SK-N-SH treated with all-trans-retinoic acid at 6 μM for 48 hours (cell line): ENCODE measurements around the gene MARCHF10.
"Not testable (repeated sequence)": the region's sequence is repeated elsewhere in the genome, so short reads cannot be mapped to it uniquely, and the experiment has no call there.

ENCODE experiments used
- ATAC-seq: fragments of 200-7000 bp; cut with Tn5 transposase; 3 replicates; pipeline ENCODE4 v1.9.1; 2020; ENCODE audit warnings: mild to moderate bottlenecking, moderate library complexity
- ARNTL ChIP-seq: fragments of 450-650 bp; formaldehyde crosslinking; IDR thresholded peaks from 2 replicates; pipeline ENCODE4 v1.5.0; 2020; ENCODE audit warnings: low read depth, mild to moderate bottlenecking, moderate library complexity, borderline replicate concordance
- BACH2 ChIP-seq: fragments of 250-450 bp; sonication (Bioruptor Pico); IDR thresholded peaks from 2 replicates; pipeline ENCODE4 v1.9.0; 2021; ENCODE audit warnings: mild to moderate bottlenecking, borderline replicate concordance
- CSDC2 ChIP-seq: fragments of 250-450 bp; sonication (Bioruptor Pico); IDR thresholded peaks from 2 replicates; pipeline ENCODE4 v1.5.0; 2020; ENCODE audit warnings: mild to moderate bottlenecking, moderate library complexity
- ESRRG ChIP-seq: fragments of 250-450 bp; sonication (Bioruptor Pico); IDR thresholded peaks from 2 replicates; pipeline ENCODE4 v1.6.1; 2021; ENCODE audit warnings: mild to moderate bottlenecking
- GLIS3 ChIP-seq: fragments of 250-450 bp; sonication (Bioruptor Pico); IDR thresholded peaks from 2 replicates; pipeline ENCODE4 v1.5.0; 2020; ENCODE audit warnings: mild to moderate bottlenecking, moderate library complexity
- ISL1 ChIP-seq: fragments of 250-450 bp; sonication (Bioruptor Pico); IDR thresholded peaks from 2 replicates; pipeline ENCODE4 v2.1.2; 2022; ENCODE audit warnings: mild to moderate bottlenecking, moderate library complexity
- OSR1 ChIP-seq: fragments of 250-450 bp; sonication (Bioruptor Pico); IDR thresholded peaks from 2 replicates; pipeline ENCODE4 v1.8.0; 2022; ENCODE audit warnings: moderate library complexity, mild to moderate bottlenecking, inconsistent platforms
- RARB ChIP-seq: fragments of 250-450 bp; sonication (Bioruptor Pico); IDR thresholded peaks from 2 replicates; pipeline ENCODE4 v1.8.0; 2021; ENCODE audit warnings: mild to moderate bottlenecking, moderate library complexity
- SNAI2 ChIP-seq: fragments of 250-450 bp; sonication (Bioruptor Pico); IDR thresholded peaks from 2 replicates; pipeline ENCODE4 v1.5.0; 2020; ENCODE audit warnings: mild to moderate bottlenecking, moderate library complexity
- ZNF565 ChIP-seq: fragments of 450-650 bp; formaldehyde crosslinking; conservative IDR thresholded peaks from 2 replicates; pipeline ENCODE4 v1.5.0; 2020; ENCODE audit warnings: low read depth, mild to moderate bottlenecking, moderate library complexity
- ZNF8 ChIP-seq: fragments of 450-650 bp; formaldehyde crosslinking; IDR thresholded peaks from 2 replicates; pipeline ENCODE4 v1.5.0; 2020; ENCODE audit warnings: mild to moderate bottlenecking, moderate library complexity
- TF ChIP-seq, protein P1 (sequence below): fragments of 250-450 bp; sonication (Bioruptor Pico); IDR thresholded peaks from 2 replicates; pipeline ENCODE4 v1.5.0; 2020; ENCODE audit warnings: mild to moderate bottlenecking, moderate library complexity
- TF ChIP-seq, protein P2 (sequence below): fragments of 250-450 bp; sonication (Bioruptor Pico); IDR thresholded peaks from 2 replicates; pipeline ENCODE4 v1.5.1; 2021; ENCODE audit warnings: mild to moderate bottlenecking, moderate library complexity
- TF ChIP-seq, protein P3 (sequence below): fragments of 250-450 bp; sonication (Bioruptor Pico); IDR thresholded peaks from 2 replicates; pipeline ENCODE4 v1.8.0; 2021; ENCODE audit warnings: low read depth, mild to moderate bottlenecking, moderate library complexity, borderline replicate concordance
- TF ChIP-seq, protein P4 (sequence below): fragments of 250-450 bp; sonication (Bioruptor Pico); IDR thresholded peaks from 2 replicates; pipeline ENCODE4 v1.5.1; 2020; ENCODE audit warnings: low read depth, mild to moderate bottlenecking, moderate library complexity

Gene MARCHF10

DNA sequence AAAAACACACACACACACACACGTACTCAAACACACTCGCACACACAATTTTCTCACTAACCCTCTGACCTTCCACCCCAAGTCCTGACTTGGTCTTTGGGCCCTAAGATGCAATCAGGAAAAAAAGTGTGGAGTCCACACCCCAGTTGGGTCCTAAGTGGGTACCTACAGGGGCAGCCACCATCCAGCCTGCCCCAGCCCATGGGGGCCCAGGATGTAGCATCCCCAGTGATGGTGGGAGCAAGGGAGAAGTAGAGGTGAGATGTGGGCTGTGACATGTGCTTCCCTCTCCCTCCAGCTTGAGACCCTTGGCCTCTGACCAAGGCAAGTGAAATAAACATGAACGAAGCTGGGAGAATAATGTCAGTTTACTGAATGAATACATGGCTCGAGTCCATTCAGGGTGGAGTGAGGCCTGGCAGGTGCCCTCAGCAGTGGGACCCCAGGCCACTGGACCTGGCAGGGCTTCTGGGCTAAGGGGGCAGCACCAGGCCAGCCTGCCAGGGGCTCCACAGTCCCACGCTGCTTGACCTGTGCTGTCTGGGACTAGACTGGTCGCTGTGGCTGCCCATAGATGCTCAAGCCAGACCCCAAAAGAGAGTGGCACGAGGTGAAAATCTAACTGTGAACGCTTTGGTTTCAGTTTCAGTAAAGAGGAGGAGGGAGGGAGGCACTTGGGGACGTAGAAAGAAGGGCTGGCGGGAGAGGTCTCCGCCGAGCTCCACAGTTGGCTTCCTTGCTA is 107.0 kb downstream of the MARCHF10 start:
- no peak for TF ChIP-seq BACH2 (CRISPR knock-in tag)
- TF ChIP-seq ZNF8 (CRISPR knock-in tag), result no peak
- TF ChIP-seq, protein P1, sequence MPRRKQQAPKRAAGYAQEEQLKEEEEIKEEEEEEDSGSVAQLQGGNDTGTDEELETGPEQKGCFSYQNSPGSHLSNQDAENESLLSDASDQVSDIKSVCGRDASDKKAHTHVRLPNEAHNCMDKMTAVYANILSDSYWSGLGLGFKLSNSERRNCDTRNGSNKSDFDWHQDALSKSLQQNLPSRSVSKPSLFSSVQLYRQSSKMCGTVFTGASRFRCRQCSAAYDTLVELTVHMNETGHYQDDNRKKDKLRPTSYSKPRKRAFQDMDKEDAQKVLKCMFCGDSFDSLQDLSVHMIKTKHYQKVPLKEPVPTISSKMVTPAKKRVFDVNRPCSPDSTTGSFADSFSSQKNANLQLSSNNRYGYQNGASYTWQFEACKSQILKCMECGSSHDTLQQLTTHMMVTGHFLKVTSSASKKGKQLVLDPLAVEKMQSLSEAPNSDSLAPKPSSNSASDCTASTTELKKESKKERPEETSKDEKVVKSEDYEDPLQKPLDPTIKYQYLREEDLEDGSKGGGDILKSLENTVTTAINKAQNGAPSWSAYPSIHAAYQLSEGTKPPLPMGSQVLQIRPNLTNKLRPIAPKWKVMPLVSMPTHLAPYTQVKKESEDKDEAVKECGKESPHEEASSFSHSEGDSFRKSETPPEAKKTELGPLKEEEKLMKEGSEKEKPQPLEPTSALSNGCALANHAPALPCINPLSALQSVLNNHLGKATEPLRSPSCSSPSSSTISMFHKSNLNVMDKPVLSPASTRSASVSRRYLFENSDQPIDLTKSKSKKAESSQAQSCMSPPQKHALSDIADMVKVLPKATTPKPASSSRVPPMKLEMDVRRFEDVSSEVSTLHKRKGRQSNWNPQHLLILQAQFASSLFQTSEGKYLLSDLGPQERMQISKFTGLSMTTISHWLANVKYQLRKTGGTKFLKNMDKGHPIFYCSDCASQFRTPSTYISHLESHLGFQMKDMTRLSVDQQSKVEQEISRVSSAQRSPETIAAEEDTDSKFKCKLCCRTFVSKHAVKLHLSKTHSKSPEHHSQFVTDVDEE (CRISPR knock-in tag), result no peak
- TF ChIP-seq, protein P2, sequence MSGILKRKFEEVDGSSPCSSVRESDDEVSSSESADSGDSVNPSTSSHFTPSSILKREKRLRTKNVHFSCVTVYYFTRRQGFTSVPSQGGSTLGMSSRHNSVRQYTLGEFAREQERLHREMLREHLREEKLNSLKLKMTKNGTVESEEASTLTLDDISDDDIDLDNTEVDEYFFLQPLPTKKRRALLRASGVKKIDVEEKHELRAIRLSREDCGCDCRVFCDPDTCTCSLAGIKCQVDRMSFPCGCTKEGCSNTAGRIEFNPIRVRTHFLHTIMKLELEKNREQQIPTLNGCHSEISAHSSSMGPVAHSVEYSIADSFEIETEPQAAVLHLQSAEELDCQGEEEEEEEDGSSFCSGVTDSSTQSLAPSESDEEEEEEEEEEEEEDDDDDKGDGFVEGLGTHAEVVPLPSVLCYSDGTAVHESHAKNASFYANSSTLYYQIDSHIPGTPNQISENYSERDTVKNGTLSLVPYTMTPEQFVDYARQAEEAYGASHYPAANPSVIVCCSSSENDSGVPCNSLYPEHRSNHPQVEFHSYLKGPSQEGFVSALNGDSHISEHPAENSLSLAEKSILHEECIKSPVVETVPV (CRISPR knock-in tag), result no peak
- no peak for ATAC-seq

DNA sequence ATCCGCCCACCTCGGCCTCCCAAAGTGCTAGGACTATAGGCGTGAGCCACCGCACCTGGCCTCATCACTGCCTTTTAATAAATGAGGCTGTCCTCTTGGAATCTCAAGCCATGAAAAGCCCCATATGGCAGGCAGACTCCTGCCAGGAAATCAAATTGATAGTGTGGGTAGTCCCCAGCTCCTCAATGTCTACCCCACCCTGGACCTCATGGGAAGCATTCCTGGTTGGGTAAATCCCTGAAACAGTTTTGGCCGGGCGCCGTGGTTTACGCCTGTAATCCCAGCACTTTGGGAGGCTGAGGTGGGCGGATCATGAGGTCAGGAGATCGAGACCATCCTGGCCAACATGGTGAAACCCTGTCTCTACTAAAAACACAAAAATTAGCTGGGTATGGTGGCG is 109.7 kb downstream of the MARCHF10 start:
- ATAC-seq, result not testable (repeated sequence)

DNA sequence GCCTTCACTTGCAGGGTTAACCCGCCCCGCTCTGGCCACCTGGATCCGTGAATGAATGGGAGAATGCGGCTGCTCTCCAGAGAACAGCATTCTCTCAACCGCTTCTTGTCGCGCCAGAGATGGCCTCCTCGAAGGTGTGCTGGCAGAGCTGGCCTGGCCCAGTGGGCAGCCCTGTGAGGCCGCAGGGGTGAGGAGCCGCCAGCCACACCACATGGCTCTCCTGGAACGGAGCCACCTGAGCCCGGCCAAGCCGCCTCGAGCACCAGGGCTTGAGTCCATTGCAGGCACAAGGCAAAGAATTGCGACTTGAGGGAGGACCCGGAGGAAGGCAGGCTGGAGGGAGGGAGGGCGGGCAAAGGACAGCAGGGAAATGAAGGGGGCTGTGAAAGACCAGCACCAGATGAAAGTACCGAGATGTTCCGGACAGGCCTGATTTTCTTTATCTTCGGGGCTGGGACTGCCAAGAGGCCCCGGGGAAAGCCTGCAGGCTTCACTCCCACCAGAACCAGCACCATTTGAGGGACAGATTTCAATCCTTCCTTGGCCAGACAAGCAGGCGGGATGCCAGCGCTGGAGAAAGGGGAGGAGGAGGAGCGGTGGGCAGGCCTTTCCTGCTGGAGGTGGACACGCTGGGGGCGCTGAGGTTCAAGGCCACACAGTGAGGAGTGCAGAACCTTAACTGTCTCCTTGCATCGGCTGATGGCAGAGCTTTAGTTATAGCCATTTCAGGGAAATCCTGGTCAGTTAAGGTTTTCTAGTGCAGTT is 111.2 kb downstream of the MARCHF10 start:
- no peak for TF ChIP-seq GLIS3 (CRISPR knock-in tag)
- TF ChIP-seq CSDC2 (CRISPR knock-in tag), result no peak
- TF ChIP-seq ISL1 (CRISPR knock-in tag), result no peak
- TF ChIP-seq ESRRG, result no peak
- TF ChIP-seq, protein P3, sequence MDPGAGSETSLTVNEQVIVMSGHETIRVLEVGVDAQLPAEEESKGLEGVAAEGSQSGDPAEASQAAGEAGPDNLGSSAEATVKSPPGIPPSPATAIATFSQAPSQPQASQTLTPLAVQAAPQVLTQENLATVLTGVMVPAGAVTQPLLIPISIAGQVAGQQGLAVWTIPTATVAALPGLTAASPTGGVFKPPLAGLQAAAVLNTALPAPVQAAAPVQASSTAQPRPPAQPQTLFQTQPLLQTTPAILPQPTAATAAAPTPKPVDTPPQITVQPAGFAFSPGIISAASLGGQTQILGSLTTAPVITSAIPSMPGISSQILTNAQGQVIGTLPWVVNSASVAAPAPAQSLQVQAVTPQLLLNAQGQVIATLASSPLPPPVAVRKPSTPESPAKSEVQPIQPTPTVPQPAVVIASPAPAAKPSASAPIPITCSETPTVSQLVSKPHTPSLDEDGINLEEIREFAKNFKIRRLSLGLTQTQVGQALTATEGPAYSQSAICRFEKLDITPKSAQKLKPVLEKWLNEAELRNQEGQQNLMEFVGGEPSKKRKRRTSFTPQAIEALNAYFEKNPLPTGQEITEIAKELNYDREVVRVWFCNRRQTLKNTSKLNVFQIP, result no peak
- TF ChIP-seq RARB (CRISPR knock-in tag), result no peak
- TF ChIP-seq SNAI2, result no peak
- TF ChIP-seq ARNTL (CRISPR knock-in tag), result no peak
- TF ChIP-seq, all 23 proteins: peak for 0

DNA sequence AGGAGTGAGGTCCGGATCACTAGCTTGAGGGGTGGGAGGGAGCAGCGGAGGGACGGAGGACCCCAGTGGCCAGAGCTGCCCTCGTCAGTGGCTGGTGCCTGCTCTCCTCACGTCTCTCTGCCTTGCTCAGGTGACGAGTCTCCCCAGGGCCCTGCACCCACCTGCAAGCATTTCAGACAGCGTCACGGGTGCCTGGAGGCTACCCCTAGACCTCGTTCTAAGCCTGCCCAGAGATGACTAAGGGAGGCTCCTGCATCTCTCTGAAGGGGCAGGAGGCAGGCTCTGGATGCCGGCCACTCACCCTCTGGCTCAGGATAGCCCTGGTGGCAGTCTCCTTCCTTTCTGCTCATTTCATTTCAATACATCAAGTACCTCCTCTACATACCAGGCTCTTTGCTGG is 111.9 kb downstream of the MARCHF10 start:
- TF ChIP-seq ZNF565 (CRISPR knock-in tag), result no peak
- TF ChIP-seq ESRRG, result no peak
- TF ChIP-seq OSR1 (CRISPR knock-in tag), result no peak
- TF ChIP-seq, protein P4, sequence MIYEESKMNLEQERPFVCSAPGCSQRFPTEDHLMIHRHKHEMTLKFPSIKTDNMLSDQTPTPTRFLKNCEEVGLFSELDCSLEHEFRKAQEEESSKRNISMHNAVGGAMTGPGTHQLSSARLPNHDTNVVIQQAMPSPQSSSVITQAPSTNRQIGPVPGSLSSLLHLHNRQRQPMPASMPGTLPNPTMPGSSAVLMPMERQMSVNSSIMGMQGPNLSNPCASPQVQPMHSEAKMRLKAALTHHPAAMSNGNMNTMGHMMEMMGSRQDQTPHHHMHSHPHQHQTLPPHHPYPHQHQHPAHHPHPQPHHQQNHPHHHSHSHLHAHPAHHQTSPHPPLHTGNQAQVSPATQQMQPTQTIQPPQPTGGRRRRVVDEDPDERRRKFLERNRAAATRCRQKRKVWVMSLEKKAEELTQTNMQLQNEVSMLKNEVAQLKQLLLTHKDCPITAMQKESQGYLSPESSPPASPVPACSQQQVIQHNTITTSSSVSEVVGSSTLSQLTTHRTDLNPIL (CRISPR knock-in tag), result no peak
- ATAC-seq, result peak; percentile 23

More for the DNA sequence above, 111.2 kb downstream of the MARCHF10 start:
- ATAC-seq, result no peak; the same call in 2 of the 3 replicates

DNA sequence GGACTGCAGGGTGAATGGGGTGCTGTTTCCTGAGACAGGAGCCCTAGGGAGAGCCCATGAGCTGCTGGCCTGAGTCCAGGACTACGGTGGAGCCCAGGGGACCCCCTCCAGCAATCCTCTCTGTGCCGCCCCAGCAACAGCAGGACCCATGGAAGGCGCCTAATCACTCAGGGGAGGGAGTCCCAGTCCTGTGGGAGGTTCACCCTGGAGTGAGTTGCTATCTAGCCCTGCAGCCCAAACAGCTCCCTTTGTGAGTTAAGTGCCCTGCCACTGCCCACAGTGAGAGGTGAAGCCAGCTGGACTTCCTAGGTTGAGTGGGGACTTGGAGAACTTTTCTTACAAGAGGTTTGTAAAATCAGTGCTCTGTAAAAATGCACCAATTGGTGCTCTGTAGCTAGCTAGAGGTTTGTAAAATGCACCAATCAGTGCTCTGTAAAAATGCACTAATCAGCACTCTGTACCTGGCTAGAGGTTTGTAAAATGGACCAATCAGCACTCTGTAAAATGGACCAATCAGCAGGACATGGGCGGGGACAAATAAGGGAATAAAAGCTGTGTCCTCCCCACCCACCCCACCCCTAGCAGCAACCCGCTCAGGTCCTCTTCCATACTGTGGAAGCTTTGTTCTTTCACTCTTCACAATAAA is 112.9 kb downstream of the MARCHF10 start:
- not testable (repeated sequence) for ATAC-seq
